SW 1271 (cell line): ENCODE results near the gene CIRBP.

Experiments used
- DNase-seq, 2 experiments: peaks; one replicate each; lab custom pipeline; 2025; lab: John Stamatoyannopoulos, UW

CIRBP gene

GRCh38 chr19:1279782-1280341 is 10.7 kb downstream of the CIRBP start:
- peak; percentile 38 to 83 for DNase-seq

GRCh38 chr19:1280636-1281568 is 11.8 kb downstream of the CIRBP start:
- DNase-seq = no peak

DNA sequence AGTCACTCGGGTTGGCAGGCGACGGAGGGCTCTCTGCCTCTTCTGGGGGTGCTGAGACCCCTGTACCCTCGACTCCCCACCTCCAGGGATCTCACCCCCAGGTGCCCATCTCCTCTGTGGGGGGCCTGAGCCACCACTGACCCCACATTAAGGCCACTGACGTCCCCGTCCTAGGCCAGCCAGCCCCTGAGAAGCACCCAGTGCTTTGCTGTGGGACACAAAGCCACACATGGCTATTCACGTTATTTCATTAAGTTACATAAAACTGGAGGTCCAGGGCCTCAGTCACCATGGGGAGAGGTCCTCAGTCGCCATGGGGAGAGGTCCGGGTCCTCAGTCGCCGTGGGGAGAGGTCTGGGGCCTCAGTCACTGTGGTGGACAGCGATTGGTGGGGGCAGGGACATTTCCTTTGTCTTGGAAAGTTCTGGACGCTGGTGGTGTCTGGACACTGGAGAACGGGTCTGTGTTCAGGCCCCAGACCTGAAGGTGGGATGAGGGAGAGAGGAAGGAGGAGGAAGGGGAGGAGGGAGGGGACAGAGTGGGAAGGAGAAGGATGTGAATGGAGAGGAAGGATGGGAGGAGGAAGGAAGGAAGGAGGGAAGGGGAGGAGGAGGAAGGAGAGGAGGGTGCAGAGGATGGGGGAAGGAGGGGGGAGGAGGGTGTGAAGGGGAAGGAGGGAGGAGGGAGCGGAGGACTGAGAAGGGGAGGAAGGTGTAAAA is 12.6 kb downstream of the CIRBP start:
- DNase-seq = no peak

DNA sequence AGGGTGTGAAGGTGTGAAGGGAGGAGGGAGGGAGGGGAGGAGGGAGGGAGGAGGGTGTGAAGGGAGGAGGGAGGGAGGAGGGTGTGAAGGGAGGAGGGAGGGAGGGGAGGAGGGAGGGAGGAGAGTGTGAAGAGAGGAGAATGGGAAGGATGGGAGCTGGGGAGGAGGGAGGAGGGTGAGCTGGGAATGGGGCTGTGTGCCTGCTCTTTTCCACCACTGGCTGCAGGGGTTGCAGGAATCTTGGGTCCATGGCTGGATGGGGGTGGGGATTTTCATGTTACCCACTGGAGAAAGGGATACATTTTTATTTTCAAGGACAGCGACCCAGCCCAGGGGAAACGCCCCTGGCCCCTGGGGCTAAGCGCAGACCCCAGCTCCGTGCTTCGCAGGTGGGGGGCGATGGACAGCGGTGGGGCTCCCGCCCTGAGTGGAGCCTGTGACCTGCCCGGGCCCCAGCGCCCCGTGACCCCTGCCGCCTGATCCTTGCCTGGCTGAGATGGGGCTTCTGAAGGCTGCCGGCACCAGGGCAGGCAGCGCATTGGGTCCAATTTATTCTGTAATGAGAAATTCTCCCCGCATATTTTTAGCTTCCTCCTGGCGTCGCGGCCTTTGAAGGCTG is 13.6 kb downstream of the CIRBP start:
- DNase-seq = no peak

DNA sequence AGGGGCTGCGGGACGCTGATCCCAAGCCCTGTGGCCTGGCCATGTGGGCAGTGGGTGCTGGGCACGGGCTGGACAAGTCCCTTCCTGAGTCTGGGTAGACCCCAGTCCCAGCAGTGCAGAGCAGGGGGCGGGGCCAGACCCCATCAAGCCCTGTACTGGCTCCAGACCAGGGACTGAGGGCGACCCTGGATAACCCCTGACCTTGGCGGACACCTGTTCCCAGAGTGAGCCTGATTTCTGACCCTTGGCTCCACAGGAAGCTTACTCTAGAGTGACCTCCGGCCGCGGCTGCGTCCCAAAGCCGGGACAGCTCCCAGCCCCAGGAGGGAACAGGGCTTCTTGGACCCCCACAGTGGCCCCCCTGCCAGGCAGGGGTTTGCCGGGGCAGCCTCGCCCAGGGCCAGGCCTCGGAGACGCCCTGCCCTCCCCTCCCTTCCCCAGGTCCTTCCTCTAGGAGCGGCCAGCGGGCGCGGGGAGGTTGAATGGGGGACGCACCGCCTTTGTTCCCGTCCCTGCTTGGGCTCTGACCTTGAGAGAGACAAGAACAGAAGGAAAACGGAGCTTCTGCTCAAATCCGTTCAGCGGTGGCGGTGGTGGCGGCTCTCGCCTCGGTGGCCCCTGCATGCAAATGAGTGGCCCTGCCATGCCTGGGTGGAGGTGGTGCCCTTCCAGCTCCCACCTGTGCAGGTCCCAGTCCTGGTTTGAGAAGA is 14.2 kb downstream of the CIRBP start:
- no peak for DNase-seq

DNA sequence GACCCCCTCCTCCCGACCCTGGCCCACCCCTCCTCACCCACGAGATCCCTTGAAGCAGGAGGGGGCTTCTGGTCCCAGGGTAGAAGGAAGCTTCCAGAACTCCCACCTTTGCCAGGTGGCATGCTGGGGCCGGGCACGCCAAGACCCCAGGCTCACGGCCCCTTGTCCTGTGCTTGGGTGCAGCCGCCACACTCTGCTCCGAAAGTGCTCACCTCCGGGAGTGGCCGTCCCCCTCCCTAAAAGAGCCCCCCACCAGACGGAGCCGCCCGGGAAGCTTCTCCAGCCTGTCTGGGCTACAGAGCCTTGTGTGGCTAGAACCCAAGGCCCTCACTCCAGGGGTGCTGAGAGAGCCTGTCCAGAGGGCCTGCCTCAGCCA is 14.8 kb downstream of the CIRBP start:
- no peak for DNase-seq

- DNase-seq = no peak
Measured at GRCh38 chr19:1284293-1284978, 15.3 kb downstream of the CIRBP start.

DNA sequence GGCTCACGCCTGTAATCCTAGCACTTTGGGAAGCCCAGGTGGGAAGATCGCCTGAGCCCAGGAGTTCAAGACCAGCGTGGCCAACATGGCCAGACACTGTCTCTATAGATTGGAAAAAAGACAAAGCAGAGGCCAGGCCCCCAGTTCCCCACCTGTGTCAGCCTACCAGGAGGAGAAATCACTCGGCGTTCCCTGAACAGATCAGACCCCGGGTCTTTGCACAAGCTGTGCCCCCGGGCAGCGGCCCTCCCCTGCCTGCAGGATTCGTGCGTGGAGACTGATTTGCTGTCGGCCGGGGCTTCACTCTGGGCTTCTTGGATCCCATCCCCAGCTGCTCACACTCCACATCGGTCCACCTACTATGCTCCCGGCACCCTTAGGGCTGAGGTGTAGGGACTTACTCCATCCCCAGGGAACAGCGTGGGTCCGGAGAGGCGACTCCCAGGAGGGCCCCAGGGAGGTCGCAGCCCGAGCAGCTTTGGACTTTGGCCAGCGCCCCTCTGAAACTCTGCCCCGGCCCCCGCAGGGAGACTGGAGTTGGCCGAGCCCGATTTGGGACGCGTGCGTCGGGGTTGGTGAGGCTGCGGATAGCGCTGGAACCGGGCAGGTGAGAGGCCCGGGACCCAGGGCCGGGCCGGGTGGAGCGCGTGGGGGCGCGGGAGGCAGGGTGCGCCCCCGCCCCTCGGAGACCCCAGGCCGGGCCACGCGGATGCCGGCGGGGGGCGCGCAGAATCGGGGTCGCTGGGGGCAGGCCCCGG is 16.0 kb downstream of the CIRBP start:
- DNase-seq = no peak

DNA sequence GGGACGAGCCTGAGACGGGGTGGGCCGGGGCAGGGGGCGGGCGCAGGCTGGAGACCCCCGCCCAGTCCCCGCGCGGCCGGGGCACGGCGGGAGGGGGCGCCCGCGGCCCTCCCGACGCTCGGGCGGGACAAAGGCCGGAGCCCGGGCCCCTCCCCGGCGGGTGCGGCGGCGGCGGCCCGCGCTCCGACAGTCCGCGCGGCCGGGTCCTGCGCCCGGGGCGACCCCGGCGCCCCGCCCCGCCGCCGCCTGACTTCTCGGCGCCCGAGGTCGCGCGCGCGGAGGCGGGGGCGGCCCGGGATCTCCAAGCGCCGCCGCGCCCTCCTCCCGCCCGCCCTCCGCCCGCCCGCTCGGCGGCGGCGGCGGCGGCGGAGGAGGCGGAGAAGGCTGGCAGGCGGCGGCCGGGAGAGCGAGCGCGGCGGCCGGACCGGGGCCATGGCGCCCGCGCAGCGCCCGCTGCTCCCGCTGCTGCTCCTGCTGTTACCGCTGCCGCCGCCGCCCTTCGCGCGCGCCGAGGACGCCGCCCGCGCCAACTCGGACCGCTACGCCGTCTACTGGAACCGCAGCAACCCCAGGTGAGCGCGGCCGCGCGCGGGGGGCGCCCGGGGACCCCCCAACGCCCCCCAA is 16.7 kb downstream of the CIRBP start, which contains the start of gene EFNA2:
EFNA2 (plus strand) TSS at position 137 of the 624 bp plus-strand sequence; CDS start at position 433, 296 bp downstream.
- no peak for DNase-seq

GRCh38 chr19:1286487-1287353 is 17.6 kb downstream of the CIRBP start:
- no peak for DNase-seq

GRCh38 chr19:1287354-1288225 is 18.5 kb downstream of the CIRBP start:
- DNase-seq = no peak

GRCh38 chr19:1288226-1288612 is 19.1 kb downstream of the CIRBP start:
- DNase-seq = no peak

GRCh38 chr19:1288833-1289685 is 19.9 kb downstream of the CIRBP start:
- no peak for DNase-seq

DNA sequence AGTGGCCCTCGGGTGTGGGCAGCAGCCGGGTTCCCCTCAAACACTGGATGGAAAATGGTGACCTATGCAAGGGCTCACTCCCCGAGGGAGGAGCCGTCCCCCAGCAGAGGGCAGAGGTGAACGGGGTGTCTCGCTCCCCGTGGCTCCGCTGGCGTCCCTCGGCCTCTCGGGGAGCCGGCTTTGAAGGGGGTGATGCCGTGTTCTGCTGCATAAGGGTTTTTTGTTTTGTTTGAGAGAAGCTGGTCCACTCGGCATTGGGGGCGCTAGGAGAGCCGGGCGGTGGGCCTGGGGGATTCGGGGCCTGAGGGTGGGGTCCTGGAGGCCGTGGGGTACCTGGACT is 20.5 kb downstream of the CIRBP start:
- no peak for DNase-seq

DNA sequence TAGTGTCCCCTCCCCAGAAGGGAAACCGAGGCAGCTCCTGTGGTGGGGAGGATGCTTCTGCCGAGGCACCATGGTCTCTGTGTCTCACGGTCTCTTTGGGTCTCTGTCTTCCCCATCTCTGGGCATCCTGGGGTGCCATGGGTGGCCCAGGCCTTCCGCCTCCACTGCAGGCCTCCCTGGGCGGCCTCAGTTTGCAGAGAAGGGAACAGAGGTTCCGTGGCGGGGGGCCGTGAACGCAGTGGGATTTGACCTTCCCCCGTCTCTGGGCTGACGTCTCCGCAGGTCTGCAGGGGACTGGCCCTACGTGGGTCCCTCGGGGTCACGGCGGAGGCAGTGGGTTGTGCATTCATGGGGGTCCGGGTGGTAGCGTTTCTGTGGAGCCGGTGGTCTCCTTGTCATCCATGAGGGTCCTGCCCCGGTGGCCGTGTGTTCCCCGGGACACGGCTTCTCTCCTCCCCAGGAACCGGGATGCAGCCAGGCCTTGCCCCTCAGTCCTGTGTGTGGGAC is 21.1 kb downstream of the CIRBP start:
- DNase-seq = no peak

- no peak for DNase-seq
Measured at GRCh38 chr19:1290703-1291651, 21.8 kb downstream of the CIRBP start.
